ENCODE measurements around the gene LDLRAD2.
"Not testable (repeated sequence)": the region's sequence is repeated elsewhere in the genome, so short reads cannot be mapped to it uniquely, and the experiment has no call there.

LDLRAD2 gene

DNA sequence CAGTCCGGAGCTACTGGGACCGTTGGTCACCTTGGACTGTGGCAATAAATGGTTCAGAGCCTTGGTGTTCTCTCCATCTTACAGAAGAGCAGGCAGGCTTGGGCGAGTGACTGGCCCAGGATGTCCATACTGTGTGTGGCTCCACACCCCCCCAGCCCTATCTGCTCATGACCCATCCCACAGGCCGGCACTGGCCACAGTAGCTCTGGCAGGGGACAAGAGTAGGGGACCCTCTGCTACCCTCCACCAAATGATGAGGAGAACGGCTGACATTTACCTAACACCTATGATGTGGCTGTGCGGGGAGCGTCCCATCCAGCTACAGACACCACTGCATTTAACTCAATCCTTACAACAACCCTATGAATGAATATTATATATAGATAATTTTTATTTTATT lies 13.3 kb downstream of the LDLRAD2 start:
- DNase-seq, result no peak

DNA sequence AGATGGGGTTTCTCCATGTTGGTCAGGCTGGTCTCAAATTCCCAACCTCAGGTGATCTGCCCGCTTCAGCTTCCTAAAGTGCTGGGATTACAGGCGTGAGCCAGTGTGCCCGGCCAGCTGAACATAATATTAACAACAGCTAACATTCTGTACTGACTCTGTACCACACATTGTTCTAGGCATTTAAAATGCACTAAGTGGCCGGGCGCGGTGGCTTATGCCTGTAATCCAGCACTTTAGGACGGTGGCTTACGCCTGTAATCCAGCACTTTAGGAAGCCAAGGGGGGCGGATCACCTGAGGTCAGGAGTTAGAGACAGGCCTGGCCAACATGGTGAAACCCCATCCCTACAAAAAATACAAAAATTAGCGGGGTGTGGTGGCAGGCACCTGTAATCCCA lies 14.6 kb downstream of the LDLRAD2 start:
- not testable (repeated sequence) for DNase-seq

DNA sequence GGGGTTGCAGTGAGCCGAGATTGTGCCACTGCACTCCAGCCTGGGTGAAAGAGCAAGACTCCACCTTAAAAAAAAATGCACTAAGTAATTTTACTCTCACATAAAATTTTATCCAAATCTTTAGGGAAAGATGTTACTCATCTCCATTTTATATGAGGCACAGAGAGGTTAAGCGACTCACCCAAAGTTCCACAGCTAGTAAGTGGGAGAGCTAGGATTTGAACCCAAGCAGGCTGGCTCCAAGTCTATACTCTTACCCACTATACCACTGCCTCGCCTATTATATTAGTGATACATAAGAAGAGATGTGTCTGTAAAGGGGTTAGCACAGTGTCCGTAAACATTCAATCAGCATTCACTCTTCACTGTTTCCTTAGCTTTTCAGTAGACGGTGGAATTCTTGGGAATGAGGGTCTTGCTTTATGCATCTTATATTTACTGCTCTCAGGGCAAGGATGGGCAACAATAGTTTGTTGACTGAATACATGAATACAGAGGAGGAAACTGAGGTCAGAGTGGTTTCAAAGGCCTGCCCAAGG lies 15.1 kb downstream of the LDLRAD2 start:
- DNase-seq, result no peak

DNA sequence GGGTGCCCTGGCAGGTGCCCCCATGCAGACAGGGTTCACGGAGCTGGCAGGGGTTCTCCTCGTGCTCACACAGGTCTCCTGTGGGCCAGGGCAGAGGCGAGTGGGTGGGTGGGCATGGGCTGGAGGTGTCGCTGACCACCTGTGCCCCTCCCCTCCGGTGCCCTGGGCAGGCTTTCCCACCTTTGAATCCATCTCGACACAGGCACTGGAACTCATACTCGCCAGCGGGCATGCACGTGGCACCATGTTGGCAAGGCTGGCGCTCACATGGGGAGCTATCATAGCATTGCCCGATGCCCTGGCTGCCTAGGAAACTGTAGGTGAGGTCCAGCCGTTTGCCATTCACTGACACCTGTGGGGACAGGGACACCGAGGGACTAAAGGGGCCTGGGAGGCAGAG lies 16.0 kb downstream of the LDLRAD2 start:
- DNase-seq, result no peak

DNA sequence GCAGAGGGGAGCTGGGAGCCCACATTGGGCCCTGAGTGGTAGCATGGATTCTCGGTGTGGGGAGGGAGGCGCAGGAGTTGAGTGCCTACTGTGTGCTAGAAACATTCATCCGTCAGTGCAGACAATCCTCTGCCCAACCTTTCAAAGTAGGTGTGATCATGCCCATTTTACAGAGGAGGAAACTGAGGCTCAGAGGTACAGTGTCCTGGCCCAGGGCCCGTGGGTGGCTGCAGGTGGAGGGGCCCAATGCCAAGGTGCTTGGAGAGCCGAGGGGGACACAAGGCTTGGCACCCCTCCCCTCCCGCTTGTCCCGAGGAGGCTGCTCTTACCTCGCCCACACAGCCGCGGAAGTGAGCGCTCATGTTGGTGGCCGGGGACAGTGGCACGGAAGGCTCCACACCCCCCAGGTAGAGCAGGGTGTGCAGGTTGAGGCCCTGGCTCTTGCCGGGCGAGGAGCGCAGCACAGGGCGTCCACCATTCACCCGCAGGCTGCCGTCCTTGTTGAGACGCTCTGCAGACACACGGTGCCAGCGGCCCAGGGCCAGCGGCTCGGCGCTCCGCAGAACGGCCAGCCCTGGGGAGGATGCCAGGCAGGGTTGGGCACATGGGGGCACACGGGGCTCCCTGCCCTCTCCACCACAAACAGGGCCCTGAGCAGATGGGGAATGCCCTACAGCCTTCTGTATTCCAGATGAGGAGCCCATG lies 16.6 kb downstream of the LDLRAD2 start:
- no peak for DNase-seq

- no peak for DNase-seq
Measured at GRCh38 chr1:21829294-21829693, 17.2 kb downstream of the LDLRAD2 start.

- DNase-seq, result no peak
Measured at GRCh38 chr1:21830792-21831453, 18.9 kb downstream of the LDLRAD2 start.

DNA sequence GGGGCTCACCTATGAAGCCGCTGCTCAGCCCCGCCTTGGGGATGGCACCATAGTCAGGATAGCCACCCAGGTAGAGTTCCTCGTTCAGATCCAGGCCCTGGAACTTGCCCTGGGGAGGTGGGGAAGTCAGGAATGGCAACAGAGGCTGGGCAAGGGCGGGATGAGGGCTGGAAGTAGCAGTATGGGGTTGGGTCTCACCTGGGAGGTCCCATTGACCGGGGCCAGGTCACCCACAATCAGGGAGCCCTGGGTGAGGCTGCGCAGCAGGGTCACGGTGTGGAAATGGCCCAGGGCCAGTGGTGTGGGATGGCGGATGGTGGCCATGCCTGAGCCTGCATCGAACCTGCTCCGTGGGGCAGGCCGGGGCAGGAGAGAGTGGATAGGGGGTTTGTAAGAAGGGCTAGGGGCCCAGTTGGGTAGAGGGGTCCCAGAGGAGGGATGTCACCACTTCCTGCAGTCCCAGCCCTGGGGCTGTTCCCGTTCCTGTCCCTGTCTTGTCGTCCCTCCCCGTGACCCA lies 19.4 kb downstream of the LDLRAD2 start:
- DNase-seq, result no peak

GRCh38 chr1:21833392-21833976 lies 21.4 kb downstream of the LDLRAD2 start:
- DNase-seq, result no peak

GRCh38 chr1:21834094-21834493 lies 22.0 kb downstream of the LDLRAD2 start:
- DNase-seq, result no peak

DNA sequence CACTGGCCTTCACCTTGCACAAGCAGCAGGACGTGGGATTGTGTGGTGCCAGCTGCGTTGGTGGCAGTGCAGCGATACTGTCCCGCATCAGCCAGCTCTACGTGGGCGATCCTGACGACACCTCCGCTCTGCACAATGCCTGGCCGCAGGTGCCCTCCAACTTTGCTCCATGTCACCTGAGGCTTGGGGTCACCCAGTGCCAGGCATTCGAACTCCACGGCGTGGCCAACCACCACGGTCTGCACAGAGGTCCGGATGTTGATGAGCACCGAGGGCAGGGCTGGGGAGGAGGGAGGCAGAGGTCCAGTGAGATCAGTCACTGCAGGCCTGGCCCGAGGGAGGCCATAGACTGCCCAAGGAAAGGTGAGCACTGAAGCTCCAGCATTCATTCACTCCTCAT lies 22.6 kb downstream of the LDLRAD2 start:
- no peak for DNase-seq

DNA sequence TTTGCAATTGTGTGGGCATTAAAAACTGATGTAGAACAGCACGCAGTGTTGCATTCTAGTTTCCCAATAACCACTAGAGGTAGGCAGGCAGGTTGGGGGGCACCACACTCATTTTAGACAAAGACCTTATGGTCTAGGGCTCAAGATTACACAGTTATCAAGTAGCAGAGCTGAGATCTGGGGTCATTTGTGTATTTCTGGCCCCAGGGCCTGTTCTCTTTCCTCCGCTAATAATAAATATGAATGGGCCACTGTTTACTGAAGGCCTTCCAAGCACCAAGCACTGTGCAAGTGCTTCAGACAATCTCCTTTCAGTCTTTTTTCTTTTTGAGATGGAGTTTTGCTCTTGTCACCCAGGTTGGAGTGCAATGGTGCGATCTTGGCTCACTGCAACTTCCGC lies 23.9 kb downstream of the LDLRAD2 start:
- DNase-seq, result no peak

GRCh38 chr1:21836729-21837128 lies 24.7 kb downstream of the LDLRAD2 start:
- no peak for DNase-seq

- DNase-seq, result no peak
Measured at GRCh38 chr1:21837476-21837875, 25.4 kb downstream of the LDLRAD2 start.

GRCh38 chr1:21838359-21839157 lies 26.5 kb downstream of the LDLRAD2 start:
- no peak for DNase-seq

DNA sequence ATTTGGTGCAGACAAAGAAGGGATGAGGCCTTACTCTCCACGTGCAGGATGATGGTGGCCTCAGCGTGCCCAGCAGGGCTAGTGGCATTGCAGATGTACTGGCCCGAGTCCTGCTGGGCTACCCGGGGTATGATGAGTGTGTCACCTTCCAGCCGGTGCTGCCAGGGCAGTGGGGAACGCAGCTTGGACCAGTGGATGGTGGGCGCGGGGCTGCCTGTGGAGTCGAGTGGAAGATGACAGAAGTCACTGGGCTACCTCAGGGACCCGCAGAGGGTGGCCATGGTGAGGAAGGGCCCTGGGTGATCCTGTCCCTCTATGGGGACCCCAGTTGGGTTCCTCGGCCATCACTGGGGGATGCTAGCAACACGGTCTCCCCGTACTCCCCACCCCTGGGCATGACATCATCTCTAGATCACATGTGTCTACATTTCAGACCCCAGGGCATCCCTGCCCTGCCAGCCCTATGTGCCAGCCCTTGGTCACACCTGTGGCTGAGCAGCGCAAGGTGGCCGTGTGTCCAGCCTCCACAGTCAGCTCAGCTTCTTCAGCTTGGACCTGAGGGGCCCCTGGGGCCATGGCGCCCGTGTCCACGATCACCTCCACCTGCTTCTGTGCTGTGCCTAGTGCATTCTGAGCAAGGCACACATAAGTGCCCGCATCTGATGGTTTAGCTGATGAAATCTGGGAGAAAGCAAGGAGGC lies 27.4 kb downstream of the LDLRAD2 start:
- DNase-seq, result no peak

- no peak for DNase-seq
Measured at GRCh38 chr1:21840981-21841380, 28.9 kb downstream of the LDLRAD2 start.

DNA sequence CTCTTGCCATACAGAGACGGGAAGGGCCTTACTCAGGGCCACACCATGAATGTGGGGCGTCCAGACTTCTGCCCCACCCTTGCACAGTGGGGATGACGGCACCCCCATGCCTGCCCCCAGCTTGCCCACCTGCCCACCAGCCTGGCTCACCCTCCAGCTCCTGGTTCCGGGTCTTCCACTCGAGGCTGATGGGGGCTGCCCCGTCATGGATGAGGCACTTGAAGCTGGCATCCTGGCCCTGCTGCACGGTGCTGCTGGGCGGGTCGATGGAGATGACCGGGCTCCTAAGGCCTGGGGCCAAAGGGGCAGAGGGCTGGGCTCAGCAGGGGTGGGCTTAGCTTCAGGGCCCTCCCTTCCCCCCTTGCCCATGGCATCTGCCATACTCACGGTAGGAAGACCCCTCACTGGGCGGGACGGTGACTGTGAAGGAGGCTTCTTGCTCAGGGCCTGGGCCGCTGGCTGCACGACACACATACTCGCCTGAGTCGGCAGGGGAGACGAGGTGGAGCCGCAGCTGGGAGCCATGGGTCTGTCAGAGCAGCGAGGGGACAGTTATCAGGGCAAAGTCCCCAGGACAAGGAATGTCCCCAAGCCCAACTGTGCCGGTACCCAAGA lies 29.9 kb downstream of the LDLRAD2 start:
- no peak for DNase-seq

DNA sequence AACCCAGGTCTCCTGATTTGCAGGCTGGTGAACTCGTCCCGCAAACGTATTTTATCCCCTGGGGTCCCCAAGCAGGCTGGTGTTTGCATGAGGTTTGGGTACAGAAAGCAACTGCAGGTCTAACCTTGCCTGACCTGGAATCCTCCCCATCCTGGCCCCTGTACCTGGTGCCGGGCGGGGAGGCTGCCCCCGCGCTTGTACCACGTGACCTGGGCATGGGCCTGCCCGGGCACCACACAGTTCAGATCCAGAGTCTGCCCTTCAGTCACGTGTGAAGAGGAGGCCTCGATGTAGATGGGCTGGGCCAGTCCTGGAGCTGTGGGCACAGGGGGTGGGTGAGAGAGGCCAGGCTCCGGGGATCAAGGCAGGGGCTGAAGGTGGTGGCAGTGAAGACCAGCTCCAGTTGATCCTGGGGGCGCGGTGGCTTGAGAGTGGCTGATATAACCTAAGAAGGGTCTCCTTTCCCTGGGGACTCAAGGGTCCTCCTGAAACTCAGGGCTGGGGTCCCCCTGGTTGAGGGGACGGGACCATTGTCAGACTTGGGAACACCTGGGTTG lies 30.6 kb downstream of the LDLRAD2 start:
- no peak for DNase-seq

- DNase-seq, result no peak
Measured at GRCh38 chr1:21843208-21843607, 31.1 kb downstream of the LDLRAD2 start.

DNA sequence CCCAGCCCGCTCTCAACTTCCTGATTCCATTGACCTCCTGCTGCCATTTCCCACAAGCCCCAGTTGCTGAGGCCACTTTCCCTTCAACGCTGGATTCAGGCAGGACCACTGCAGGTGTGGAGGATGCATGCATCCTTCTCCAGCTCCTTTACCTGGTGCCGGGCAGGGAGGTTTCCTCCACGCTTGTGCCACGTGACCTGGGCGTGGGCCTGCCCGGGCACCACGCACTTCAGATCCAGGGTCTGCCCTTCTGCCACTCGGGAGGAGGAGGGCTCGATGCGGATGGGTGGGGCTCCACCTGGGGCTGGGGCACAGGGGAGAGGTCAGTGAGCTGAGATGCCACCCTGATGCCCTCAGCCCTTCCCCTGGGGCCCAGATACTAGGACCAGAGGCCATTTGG lies 31.9 kb downstream of the LDLRAD2 start:
- no peak for DNase-seq
